T-helper 2 cell treated with Interferon-gamma antibody and Interleukin-4, amounts not matched to agents 100 ng/mL and 5 ng/mL, for 36 hours (primary cell): Measurements from ENCODE around the gene ARPP21. TPM values are rescaled to one million over a fixed set of nuclear protein-coding genes. Genes with fewer than 3 reads are reported as not detected.
"Not testable (repeated sequence)": the region's sequence is repeated elsewhere in the genome, so short reads cannot be mapped to it uniquely, and the experiment has no call there.

ENCODE experiments used
- intact Hi-C: fragments of 100-400 bp; cut with micrococcal nuclease; formaldehyde crosslinking; loops from one replicate; pipeline ENCODE4 v1.15.1; 2023
- total RNA-seq: library from RNA; stranded (reverse); gene quantifications from 2 replicates; pipeline ENCODE4 v1.2.3, GENCODE V29; 2022

The ARPP21 gene
- not detected in 2 replicates for total RNA-seq

DNA sequence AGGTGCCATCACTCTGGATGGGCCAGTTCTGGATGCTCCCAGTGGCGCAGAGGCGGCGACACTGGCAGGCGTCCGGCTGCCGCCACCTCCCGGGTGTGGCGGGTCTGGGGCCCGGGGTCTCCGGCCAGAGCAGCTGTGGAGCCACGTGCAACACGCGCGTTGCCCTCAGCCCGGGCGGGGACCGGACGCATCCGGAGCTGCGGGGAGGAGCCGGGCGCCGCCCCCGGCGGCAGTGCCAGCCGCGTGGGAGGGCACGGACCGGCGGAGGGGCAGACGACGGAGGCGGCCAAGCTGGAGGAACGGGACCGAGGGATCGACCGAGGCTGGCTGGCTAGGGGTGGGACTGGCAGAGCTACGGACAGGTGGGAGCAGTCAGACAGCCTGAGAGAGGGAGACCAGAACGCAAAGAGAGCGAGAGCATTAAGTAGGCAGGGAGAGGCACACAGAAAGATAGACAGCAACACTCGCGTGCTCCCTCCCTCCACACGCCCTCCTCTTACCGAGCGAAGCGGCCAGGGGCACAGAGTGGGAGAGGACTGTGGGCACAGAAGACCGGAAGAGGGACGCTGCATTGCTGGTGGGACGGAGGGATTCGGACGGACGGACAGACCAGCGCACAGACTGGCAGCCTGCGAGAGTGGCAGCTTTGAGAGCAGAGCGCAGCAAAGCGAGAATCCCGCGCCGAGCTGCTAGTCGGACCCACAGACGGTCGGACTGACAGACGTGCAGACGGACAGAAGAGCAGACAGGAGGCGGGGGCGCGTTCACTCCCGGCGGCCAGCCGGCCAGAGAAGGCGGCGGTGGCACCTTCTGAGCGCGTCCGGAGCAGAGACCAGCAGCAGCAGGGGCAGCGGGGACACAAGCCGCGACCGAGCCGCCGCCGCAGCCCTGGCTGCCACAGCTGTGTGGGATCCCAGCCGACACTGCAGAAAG, at the start of gene ARPP21:
Gene ARPP21, plus strand, starts transcription at position 272 of the 933 bp plus-strand sequence. CDS start 42,227 bp downstream, outside the sequence.
- intact Hi-C loops, result no loop called here

DNA sequence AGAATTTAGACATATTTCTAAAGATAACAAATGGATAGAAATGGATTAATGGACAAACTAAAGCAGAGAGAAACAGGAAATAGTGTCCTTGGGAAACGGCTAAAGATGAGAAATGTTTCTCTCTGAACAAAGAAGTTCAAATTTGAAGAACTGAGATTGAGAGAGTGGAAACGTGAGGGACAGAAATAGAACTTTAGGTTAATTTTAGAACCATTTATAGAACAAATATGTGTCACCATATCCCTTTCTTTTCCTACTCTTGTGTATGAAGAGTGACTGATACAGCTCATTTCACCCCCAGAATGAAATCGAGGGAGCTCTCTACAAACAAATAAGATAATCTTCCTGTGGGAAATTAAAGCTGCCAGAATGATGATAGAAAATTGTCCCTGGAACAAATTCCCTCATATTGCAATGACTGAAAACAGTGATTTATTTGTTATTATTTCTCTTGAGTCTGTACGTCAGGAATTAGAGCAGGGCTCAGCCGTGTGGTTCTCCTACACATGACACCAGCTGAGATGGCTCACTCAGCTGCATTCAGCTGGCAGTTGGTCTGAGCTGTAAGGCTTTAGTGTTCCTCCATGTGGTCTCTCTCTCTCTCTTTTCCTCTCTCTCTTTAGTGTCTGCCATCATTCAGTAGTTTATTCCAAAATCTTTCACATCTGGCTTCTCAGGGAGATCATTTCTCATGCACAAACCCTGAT, 46.6 kb upstream of the ARPP21 start:
- intact Hi-C loops, result no loop called here

DNA sequence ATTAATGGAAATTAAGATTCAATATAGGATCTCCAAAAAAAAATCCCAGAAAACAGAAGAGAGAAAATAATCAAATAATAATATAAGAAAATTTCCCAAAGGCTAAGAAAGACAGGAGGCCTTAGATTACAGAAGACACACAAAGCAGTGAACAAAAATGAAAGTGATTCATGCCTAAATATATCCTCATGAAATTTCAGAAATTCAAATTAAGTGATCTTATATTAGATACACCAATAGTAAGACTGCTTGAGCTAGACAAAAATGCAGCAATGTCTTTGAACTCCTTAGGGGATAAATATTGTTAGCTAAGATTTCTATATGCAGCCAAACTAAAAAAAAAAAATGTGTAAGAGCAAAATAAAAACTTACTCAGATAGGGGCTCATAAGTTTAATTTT, 44.6 kb upstream of the ARPP21 start:
- intact Hi-C loops, result no loop called here

GRCh38 chr3:35596335-35596995, 42.9 kb upstream of the ARPP21 start:
- intact Hi-C loops, result no loop called here

- intact Hi-C loops, result no loop called here
Observed at GRCh38 chr3:35597490-35597889, 41.8 kb upstream of the ARPP21 start.

- intact Hi-C loops, result no loop called here
Observed at GRCh38 chr3:35598804-35599203, 40.5 kb upstream of the ARPP21 start.

- intact Hi-C loops, result no loop called here
Observed at GRCh38 chr3:35601959-35602358, 37.4 kb upstream of the ARPP21 start.

- intact Hi-C loops, result no loop called here
Observed at GRCh38 chr3:35602395-35602936, 36.9 kb upstream of the ARPP21 start.

GRCh38 chr3:35616346-35616745, 23.0 kb upstream of the ARPP21 start:
- intact Hi-C loops, result no loop called here

GRCh38 chr3:35617370-35617769, 22.0 kb upstream of the ARPP21 start:
- intact Hi-C loops, result no loop called here

DNA sequence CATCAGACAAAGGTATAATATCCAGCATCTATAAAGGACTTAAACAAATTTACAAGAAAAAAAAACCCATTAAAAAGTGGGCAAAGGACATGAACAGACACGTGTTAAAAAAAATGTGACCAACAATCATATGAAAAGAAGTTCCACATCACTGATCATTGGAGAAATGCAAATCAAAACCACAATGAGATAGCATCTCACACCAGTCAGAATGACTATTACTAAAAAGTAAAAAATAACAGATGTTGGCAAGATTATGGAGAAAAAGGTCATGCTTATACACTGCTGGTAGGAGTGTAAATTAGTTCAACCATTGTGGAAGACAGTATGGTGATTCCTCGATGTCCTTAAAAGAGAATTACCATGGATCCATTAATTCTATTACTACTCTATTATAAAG, 19.1 kb upstream of the ARPP21 start:
- intact Hi-C loops, result not testable (repeated sequence)

- intact Hi-C loops, result no loop called here
Observed at GRCh38 chr3:35624698-35625097, 14.6 kb upstream of the ARPP21 start.

GRCh38 chr3:35633332-35634124, 5.8 kb upstream of the ARPP21 start:
- intact Hi-C loops, result no loop called here

DNA sequence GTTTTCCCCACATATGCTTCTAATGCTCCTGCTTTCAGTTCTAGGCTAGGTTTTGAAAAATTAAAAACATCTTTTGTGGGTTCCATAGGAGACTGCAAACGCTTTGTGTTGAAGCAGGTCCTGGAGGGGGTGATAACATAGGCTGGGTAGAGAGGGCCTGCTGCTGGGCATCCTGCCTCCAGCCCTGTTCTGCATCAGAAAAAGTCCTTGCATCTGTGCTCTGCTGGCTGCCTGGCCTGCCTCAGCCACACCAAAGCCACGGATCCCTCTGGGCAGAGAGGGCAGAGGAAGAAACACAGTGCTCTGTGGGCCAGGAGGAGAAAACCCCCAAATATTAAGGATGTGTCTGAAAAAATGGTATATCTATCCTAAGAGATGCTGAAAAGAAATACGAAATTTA, 3.9 kb upstream of the ARPP21 start:
- intact Hi-C loops, result no loop called here

DNA sequence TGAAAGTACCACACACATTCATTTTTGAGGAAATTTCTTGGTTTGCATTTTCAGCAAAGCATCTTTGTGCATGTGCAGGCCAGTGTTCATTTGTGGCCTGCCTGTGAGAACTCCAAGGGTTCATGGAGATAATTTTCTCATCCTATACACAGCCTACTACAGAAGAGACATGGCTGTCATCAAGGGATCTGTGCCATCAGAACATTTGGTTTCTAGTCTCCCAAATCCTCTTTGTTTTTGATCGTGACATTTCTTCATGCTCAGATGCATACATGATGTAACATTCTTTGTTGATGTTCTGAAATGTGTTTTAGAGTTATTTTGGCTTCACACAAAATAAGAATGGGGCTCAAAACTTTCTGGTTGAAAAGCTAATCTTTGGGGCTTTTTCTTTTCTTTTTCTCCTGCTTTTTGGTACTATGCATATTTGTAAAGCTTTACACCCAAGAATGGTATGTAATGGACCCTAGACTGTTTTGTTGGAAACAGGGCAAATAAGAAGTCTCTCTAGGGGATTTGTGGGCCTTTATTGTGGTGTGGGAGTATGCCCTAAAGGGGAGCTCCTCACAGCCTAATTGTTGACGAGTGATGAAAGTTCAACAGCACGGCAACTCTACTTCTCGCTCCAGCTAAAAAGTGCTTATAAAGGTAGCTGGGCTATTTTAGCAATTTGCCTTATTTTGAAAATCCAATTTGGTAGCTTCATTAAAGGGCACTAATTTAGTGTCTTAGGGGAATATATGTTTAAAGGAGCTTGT, 3.2 kb upstream of the ARPP21 start:
- intact Hi-C loops, result no loop called here

- intact Hi-C loops, result no loop called here
Observed at GRCh38 chr3:35638251-35638979, 910 bp upstream of the ARPP21 start.

DNA sequence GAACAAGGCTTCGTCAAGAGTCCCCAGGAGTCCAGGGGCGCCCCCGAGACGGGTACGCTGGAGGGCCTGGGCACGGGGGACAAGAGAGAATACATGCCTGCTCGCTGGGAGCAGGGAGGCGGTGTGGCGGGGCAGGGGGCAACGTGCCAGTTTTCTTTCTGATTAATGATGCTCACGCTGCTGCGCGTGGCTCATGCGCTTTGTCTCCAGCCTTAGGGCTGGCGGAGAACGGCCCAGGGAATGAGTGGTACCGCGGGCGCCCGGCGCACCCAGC, 408 bp upstream of the ARPP21 start:
- intact Hi-C loops, result no loop called here

GRCh38 chr3:35640190-35641165, 1.2 kb downstream of the ARPP21 start:
- intact Hi-C loops, result no loop called here
